Measurements from ENCODE around the gene USP25. TPM values are rescaled to one million over a fixed set of nuclear protein-coding genes. Genes with fewer than 3 reads are reported as not detected.
A peak's percentile ranks its signal among the peaks of the same experiment; 100 is the strongest.

USP25 gene
- total RNA-seq, 1 experiment from 2014 or later: 35.1 TPM

DNA sequence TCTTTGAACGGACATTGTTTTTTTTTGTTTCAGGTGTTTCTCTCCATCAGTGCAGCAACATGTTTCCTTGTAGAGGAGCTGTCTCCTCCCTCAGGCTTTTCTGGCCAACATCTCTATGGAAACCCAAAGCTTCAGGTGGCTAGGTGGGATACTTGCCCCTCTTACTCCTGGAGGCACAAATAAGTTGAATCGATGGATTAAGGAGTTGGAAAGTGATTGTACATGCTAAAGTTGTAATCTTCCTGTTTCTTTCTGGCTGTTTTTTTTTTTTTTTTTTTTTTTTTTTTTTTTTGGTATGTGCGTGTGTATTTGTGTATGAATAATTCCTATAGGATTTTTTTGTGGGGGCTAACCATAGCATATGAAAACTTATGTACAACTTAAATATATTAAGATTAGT lies 10.6 kb downstream of the USP25 start:
- Histone ChIP-seq H3K4me2 (ENCODE audit: insufficient read depth, insufficient read length, low read length) (no peak overlapping the region), H4K91ac (ENCODE audit: insufficient read length, low read depth, low read length) (no peak overlapping the region), H3K27ac (ENCODE audit: insufficient read length, low read depth, low read length) (no peak overlapping the region), H3K23me2 (ENCODE audit: insufficient read length, low read depth, low read length, poor library complexity, severe bottlenecking) (no peaks in the 10 kb centered on the region), H2BK20ac (ENCODE audit: low read depth, low read length, poor library complexity, severe bottlenecking) (no peak overlapping the region), H3K79me2 (ENCODE audit: insufficient read depth, low read length) (peaks cover 47% of the 10 kb centered on the region), H2BK12ac (ENCODE audit: insufficient read length, low read depth, low read length) (peak overlapping the region; percentile 97), H3K9me3 (ENCODE audit: control insufficient read depth, low read depth, low read length) (no peaks in the 10 kb centered on the region), H3K56ac (ENCODE audit: insufficient read length, low read depth, low read length) (no peak overlapping the region), H3K4me1 (ENCODE audit: insufficient read depth, low read length) (peaks cover 17% of the 10 kb centered on the region; the same call in 1 of the 2 replicates), H2AFZ (ENCODE audit: low read length) (no peak overlapping the region), H3K14ac (ENCODE audit: insufficient read depth, low read length) (no peak overlapping the region; the same call in 1 of the 2 replicates), H4K5ac (ENCODE audit: insufficient read length, low read depth, low read length) (no peak overlapping the region), H2BK5ac (ENCODE audit: insufficient read length, low read length) (peak overlapping the region; percentile 50), H3T11ph (ENCODE audit: low read length) (no peak overlapping the region), H2AK5ac (ENCODE audit: insufficient read length, low read length) (no peak overlapping the region), H3K4ac (ENCODE audit: low read depth, low read length) (no peak overlapping the region), H4K20me1 (ENCODE audit: control insufficient read depth, insufficient read depth, insufficient read length) (no peaks in the 10 kb centered on the region), H2BK15ac (ENCODE audit: low read depth, low read length) (no peak overlapping the region), H3K18ac (ENCODE audit: insufficient read length, low read depth, low read length) (no peak overlapping the region), H3K79me1 (ENCODE audit: insufficient read depth, low read depth, low read length, poor library complexity, severe bottlenecking) (peaks cover 18% of the 10 kb centered on the region), H2BK120ac (ENCODE audit: low read depth, low read length, poor library complexity, severe bottlenecking) (no peak overlapping the region), H4K8ac (replicated peaks; ENCODE audit: insufficient read length, low read depth, low read length) (no peak overlapping the region), H3K27me3 (ENCODE audit: insufficient read depth, low read length) (no peaks in the 10 kb centered on the region), H3K23ac (ENCODE audit: insufficient read length, low read depth, low read length) (no peak overlapping the region), H3K9ac (ENCODE audit: extremely low read depth, insufficient read length, low read length) (no peak overlapping the region)
- DNase-seq: no peak
- Mint-ChIP-seq H3K27ac (peak overlapping the region in 2 of 3 experiments; percentile 33 to 84; a peak in 3 of 7 replicates), H3K36me3 (ENCODE audit: insufficient read depth in 1 of 3, low read depth in 3 of 3) (peaks cover 11 to 32% (median 25%) of the 10 kb centered on the region in 3 experiments), H3K4me1 (peaks cover 72 to 89% of the 10 kb centered on the region in 2 experiments), H3K4me3 (peak overlapping the region in 1 of 2 experiments; percentile 30; a peak in 1 of 5 replicates), H3K9me3 (peaks cover 8% of the 10 kb centered on the region in 2 experiments; a peak in 4 of 5 replicates), H3K27me3 (ENCODE audit: low read depth) (no peaks in the 10 kb centered on the region)
- TF ChIP-seq, protein P1, sequence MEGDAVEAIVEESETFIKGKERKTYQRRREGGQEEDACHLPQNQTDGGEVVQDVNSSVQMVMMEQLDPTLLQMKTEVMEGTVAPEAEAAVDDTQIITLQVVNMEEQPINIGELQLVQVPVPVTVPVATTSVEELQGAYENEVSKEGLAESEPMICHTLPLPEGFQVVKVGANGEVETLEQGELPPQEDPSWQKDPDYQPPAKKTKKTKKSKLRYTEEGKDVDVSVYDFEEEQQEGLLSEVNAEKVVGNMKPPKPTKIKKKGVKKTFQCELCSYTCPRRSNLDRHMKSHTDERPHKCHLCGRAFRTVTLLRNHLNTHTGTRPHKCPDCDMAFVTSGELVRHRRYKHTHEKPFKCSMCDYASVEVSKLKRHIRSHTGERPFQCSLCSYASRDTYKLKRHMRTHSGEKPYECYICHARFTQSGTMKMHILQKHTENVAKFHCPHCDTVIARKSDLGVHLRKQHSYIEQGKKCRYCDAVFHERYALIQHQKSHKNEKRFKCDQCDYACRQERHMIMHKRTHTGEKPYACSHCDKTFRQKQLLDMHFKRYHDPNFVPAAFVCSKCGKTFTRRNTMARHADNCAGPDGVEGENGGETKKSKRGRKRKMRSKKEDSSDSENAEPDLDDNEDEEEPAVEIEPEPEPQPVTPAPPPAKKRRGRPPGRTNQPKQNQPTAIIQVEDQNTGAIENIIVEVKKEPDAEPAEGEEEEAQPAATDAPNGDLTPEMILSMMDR (conservative IDR thresholded peaks at IDR 0.05): no peak
- no CpG with 5 or more reads among the region's 3 CpGs for WGBS (ENCODE audit: extremely low coverage, insufficient read length, low lambda C conversion rate)
